Activated naive CD8-positive, alpha-beta T cell treated with anti-CD3 and anti-CD28 coated beads for 36 hours (primary cell): ENCODE data around the gene RHOJ. TPM values are rescaled to one million over a fixed set of nuclear protein-coding genes. Genes with fewer than 3 reads are reported as not detected.
"Not testable (repeated sequence)": the region's sequence is repeated elsewhere in the genome, so short reads cannot be mapped to it uniquely, and the experiment has no call there.

ENCODE experiments used
- DNase-seq: peaks from one replicate; pipeline ENCODE4 v3.0.0; 2021
- H3K27ac Mint-ChIP-seq: one replicate; pipeline ENCODE4 v1.8.0; 2022; ENCODE audit warnings: mild to moderate bottlenecking, moderate library complexity, mixed read lengths
- H3K27me3 Mint-ChIP-seq: one replicate; pipeline ENCODE4 v1.8.0; 2022; ENCODE audit warnings: mild to moderate bottlenecking, mixed read lengths
- H3K36me3 Mint-ChIP-seq: one replicate; pipeline ENCODE4 v1.8.0; 2021; ENCODE audit warnings: mild to moderate bottlenecking, mixed read lengths
- H3K4me1 Mint-ChIP-seq: one replicate; pipeline ENCODE4 v1.8.0; 2021; ENCODE audit warnings: mixed read lengths
- H3K4me3 Mint-ChIP-seq: one replicate; pipeline ENCODE4 v1.8.0; 2022; ENCODE audit warnings: mild to moderate bottlenecking, moderate library complexity, mixed read lengths
- H3K9me3 Mint-ChIP-seq: one replicate; pipeline ENCODE4 v1.8.0; 2022; ENCODE audit warnings: mixed read lengths
- total RNA-seq, 2 experiments: library from RNA; stranded (reverse); gene quantifications; one replicate each; pipeline ENCODE4 v1.2.3, GENCODE V29; 2021

Gene RHOJ
- total RNA-seq, 2 experiments from 2014 or later, result not detected

DNA sequence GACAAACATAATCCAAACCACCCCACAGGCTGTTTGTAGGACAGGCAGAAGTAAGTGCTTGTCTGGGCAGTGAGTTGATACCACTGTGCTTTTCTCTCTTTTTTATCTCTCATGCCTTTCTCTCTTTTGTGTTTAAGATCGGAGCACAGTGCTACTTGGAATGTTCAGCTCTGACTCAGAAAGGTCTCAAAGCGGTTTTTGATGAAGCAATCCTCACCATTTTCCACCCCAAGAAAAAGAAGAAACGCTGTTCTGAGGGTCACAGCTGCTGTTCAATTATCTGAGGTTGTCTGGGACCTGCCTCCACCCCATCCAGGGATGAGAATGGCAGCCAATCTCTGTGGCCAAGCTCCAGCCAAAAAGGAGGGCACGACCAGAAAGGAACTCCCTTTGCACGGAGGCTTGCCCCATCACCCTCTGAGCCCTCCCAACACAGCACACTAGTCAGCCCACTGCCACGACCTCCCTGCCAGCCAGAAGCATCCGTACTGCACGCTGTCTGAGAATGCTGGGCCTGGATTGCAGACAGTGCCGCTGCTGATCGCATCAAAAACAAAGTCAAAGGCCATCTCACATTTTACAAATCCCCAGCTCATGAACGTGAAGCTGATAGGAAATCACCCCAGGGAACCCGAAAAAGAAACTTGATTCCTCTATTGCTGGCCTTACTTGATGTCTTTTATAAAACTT is 86.6 kb downstream of the RHOJ start:
- Mint-ChIP-seq H3K27ac (no peak overlapping the region), H3K4me3 (no peak overlapping the region), H3K4me1 (peaks cover under 1% of the 10 kb centered on the region), H3K27me3 (peaks cover 15% of the 10 kb centered on the region), H3K36me3 (no peaks in the 10 kb centered on the region), H3K9me3 (no peaks in the 10 kb centered on the region)
- no peak for DNase-seq

DNA sequence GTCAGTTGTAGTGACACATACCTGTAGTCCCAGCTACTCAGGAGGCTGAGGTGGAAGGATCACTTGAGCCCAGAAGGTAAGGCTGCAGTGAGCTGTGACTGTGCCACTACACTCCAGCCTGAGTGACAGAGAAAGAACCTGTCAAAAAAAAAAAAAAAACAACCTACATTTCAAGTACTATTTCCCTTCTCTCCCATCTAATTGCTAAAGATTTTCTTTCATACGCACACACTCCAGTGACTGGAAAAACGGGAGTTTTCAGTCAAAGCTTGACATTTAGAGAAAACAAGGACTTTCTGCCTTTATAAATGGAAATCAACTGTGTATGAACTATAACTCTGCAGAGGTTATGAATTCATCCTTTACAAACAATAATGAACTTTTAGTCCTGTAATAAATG is 88.6 kb downstream of the RHOJ start:
- H3K4me1 Mint-ChIP-seq, result peaks cover 6% of the 10 kb centered on the region
- no peaks in the 10 kb centered on the region for H3K36me3 Mint-ChIP-seq
- DNase-seq, result no peak
- H3K27ac Mint-ChIP-seq, result no peak overlapping the region
- H3K9me3 Mint-ChIP-seq, result no peaks in the 10 kb centered on the region
- peaks cover 15% of the 10 kb centered on the region for H3K27me3 Mint-ChIP-seq
- H3K4me3 Mint-ChIP-seq, result no peak overlapping the region

DNA sequence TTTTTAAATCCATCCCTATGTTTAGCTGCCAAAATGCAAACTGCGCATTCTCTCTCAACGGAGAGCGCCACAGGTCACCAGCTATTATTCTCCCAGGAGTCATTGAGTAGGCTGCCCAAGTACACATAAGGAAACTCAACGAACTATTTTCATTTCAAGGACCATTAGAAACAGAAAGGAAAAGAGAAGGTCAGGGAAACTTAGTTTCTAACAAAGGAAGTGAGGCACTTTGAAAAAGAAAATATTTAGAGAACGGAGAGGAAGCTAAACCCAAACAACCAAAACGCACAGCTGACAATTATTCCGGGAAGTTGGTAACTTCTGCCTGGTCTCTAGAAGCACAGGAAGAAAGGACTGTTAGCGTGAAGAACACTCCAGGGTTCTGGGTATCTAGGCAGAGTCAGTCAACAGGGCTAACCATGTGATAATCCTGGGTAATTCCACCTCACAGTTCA is 91.0 kb downstream of the RHOJ start:
- no peak overlapping the region for H3K27ac Mint-ChIP-seq
- peaks cover 6% of the 10 kb centered on the region for H3K4me1 Mint-ChIP-seq
- H3K9me3 Mint-ChIP-seq, result no peaks in the 10 kb centered on the region
- H3K36me3 Mint-ChIP-seq, result no peaks in the 10 kb centered on the region
- H3K27me3 Mint-ChIP-seq, result peaks cover 25% of the 10 kb centered on the region
- DNase-seq, result no peak
- H3K4me3 Mint-ChIP-seq, result no peak overlapping the region

DNA sequence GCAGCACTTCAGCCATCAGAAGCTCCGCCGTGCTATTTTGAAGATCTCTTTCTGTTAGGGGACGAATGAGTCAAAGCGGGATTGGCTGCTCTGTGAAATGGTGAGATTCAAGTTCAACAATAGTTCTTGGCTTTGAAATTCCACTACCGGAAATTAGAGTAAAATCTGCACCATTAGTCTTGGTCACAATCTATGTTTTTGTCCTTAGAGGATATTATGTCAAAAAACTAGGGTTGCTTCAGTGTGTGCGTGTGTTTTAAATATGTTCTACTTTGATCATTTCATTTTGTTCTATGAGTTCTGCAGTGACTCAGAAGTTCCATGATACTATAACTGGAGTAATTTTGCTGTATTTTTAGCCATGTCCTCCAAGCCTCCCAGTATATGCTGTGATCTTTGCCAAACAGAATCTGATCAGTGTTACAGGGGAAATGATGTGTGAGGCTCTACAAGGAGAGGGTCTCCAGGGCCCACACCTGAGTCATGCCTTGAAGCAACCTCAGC is 91.9 kb downstream of the RHOJ start:
- Mint-ChIP-seq H3K4me1 (peaks cover 6% of the 10 kb centered on the region), H3K27ac (peak overlapping the region; percentile 17), H3K9me3 (no peaks in the 10 kb centered on the region), H3K4me3 (no peak overlapping the region), H3K36me3 (no peaks in the 10 kb centered on the region), H3K27me3 (peaks cover 22% of the 10 kb centered on the region)
- no peak for DNase-seq

DNA sequence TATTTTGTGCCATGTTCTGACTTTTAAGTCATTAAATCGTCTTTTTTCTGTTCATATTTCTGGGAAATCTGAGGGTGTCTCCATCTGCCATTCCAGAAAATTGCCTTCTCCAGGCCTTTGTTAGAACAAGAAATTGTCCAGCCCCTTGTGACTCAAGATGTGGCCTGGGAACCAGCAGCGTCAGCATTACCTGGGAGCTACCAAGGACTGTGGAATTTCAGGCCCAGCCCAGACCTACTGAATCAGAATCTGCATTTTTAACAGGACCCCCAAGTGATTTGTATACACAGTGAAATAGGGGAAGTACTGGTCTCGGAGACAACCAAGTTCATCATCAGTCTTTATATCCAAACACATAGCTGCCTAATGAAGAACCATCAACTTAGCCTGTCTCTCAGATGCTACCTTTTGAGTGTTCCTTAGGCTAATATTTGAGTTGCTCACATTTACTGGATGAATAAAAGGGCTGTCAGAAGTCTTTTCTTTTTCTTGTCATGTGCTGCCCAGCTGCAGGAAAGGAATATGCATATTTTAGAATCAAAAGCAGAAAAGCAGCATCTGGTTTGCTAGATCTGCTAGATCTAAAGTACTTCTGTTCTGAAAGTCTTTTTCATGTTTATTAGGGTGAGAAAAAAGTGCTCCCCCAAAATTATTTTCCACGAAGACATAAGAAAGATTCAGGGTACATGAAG is 93.3 kb downstream of the RHOJ start:
- peaks cover 30% of the 10 kb centered on the region for H3K27me3 Mint-ChIP-seq
- DNase-seq, result no peak
- H3K27ac Mint-ChIP-seq, result no peak overlapping the region
- H3K9me3 Mint-ChIP-seq, result no peaks in the 10 kb centered on the region
- peaks cover 6% of the 10 kb centered on the region for H3K4me1 Mint-ChIP-seq
- no peak overlapping the region for H3K4me3 Mint-ChIP-seq
- H3K36me3 Mint-ChIP-seq, result no peaks in the 10 kb centered on the region

DNA sequence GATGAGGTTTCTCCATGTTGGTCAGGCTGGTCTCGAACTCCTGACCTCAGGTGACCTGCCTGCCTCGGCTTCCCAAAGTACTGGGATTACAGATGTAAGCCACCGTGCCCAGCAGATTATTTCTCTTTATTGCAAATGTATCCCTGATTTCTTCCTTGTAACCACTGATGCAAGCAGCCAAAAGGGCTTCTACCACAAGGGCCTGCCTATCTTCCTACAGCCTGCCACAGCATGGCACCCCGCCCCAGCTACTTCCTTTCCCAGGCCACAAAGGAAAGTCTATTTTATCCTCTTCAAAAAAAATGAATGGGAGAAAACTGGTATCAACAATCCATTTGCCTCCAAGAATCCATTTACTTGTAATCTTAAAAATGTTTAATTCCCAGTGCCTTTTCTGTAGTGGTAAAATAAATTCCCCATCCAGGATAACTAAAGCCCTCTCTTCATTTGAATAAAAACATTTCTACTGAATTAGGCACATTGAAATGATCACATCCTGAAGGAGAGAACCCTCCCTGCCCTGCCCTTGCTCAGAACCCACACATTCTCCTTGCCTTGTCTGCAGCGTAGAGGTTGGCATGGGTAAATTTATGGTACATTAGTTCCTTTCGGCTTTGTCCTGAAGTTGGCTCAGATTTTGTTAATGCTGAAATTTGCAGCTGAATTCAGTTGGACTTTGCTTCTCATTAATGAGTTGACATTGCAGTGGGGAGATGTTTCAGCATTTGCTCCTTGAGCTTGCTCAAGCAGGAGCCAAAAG is 95.3 kb downstream of the RHOJ start:
- H3K36me3 Mint-ChIP-seq, result no peaks in the 10 kb centered on the region
- H3K27ac Mint-ChIP-seq, result no peak overlapping the region
- peaks cover 6% of the 10 kb centered on the region for H3K4me1 Mint-ChIP-seq
- H3K9me3 Mint-ChIP-seq, result no peaks in the 10 kb centered on the region
- H3K4me3 Mint-ChIP-seq, result no peak overlapping the region
- no peak for DNase-seq
- peaks cover 28% of the 10 kb centered on the region for H3K27me3 Mint-ChIP-seq

DNA sequence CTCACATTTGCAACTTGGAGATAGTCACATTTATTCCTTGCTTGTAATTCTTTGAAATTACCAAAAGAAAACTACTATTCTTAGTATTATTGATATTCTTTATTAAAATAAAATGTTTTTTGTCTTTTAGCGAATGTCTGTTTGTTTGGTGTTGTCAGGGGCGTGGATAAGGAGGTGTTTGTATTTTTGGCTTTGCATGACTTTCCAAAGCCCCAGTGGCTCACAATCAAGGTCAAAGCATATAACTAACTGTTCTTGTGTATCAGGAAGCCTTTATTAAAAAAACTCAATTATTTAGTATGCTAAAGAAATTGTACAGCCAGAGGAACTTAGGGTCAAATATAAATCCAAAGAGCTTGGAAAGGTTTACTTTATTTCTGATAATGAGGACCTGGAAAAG is 96.6 kb downstream of the RHOJ start:
- Mint-ChIP-seq H3K9me3 (no peaks in the 10 kb centered on the region), H3K4me1 (peaks cover 6% of the 10 kb centered on the region), H3K4me3 (no peak overlapping the region), H3K27ac (no peak overlapping the region), H3K36me3 (no peaks in the 10 kb centered on the region), H3K27me3 (peaks cover 28% of the 10 kb centered on the region)
- DNase-seq, result no peak

DNA sequence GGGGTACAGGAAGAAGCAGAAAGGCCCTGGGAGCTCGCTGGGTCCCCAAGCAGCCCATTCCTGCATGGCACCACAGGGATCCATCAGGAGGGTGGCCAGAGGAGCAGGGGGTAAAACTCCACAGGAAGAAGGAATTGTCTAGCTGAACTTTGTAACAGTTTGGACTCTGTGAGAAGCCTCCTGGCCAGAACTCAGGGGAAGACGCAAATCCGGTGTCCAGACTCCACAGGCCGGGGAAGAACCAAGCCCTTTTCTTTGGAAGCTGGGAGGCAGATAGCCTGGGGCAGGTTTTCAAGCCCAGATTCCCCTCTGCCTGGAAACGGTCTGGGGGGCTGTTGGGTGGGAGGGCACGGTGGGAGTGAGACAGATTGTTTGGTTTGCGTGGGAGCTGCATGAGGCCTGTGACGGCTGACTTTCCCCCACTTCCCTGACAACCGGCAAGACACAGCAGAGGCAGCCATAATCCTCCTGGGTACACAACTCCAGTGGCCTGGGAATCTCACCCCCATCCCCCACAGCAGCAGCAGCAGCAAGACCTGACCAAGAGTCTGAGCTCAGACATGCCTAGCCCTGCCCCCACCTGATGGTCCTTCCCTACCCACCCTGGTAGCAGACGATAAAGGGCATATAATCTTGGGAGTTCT is 97.8 kb downstream of the RHOJ start:
- no peaks in the 10 kb centered on the region for H3K9me3 Mint-ChIP-seq
- H3K27ac Mint-ChIP-seq, result no peak overlapping the region
- no peaks in the 10 kb centered on the region for H3K4me1 Mint-ChIP-seq
- H3K36me3 Mint-ChIP-seq, result no peaks in the 10 kb centered on the region
- no peak overlapping the region for H3K4me3 Mint-ChIP-seq
- peaks cover 28% of the 10 kb centered on the region for H3K27me3 Mint-ChIP-seq
- DNase-seq, result no peak

DNA sequence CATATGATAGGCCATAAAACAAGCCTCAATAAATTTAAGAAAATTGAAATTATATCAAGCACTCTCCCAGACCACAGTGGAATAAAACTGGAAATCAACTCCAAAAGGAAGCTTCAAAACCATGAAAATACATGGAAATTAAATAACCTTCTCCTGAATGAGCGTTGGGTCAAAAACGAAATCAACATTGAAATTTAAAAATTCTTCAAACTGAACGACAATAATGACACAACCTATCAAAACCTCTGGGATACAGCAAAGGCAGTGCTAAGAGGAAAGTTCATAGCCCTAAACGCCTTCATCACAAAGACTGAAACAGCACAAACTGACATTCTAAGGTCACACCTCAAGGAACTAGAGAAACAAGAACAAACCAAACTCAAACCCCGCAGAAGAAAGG is 100.2 kb downstream of the RHOJ start:
- not testable (repeated sequence) for H3K36me3 Mint-ChIP-seq, H3K4me3 Mint-ChIP-seq, DNase-seq, H3K4me1 Mint-ChIP-seq, H3K9me3 Mint-ChIP-seq, H3K27ac Mint-ChIP-seq
- H3K27me3 Mint-ChIP-seq, result peaks cover 29% of the 10 kb centered on the region

DNA sequence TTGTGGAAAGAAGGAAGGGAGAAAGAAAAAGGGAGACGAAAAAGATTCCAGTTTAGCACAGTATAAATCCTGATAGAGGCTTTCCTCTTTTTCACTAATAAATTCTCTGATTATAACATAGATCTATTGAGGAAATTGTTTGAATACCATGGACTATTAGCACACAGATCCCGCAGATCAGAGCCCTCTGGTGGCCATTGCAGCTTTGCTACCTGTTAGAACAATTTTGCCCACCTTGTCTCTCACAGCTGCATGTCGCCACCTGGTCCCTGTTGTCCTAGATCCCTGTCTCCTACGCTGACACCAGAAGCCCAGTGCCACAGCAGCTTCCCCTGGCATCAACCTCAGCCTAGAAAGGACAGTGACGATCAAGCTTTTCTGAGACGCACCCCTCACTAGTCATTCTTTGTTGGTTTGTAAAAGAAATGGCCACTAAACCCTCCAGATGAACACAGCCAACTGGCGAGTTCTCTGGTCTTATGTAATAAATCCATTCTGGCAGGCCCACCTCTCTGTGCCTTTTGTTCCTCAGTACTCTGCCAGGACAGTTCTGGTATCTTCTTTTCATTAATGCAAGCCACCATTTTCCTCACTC is 104.6 kb downstream of the RHOJ start:
- H3K4me1 Mint-ChIP-seq, result no peaks in the 10 kb centered on the region
- no peaks in the 10 kb centered on the region for H3K9me3 Mint-ChIP-seq
- H3K27ac Mint-ChIP-seq, result no peak overlapping the region
- no peaks in the 10 kb centered on the region for H3K36me3 Mint-ChIP-seq
- DNase-seq, result no peak
- H3K4me3 Mint-ChIP-seq, result no peak overlapping the region
- peaks cover 8% of the 10 kb centered on the region for H3K27me3 Mint-ChIP-seq

DNA sequence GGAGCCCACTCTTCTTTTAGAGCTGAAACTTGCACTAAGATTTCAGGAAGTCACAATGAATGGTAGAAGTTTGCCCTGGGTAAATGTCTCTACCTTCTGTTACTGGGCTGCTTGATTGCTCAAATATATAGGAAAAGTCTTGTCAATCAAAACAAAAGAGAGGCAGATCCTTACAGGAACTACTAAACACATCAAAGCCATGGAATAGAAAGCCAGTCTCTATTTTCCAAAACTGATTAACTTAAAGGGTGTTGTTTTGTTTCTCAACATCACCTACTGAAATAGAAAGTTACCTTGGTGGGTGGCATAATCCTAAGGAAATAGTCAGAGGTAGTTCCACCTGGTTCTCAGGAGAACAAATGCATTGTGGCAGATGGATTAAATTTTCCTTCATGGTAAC is 114.6 kb downstream of the RHOJ start, which contains the start of gene GPHB5:
TSS of gene GPHB5 (minus strand) at position 101 of the 400 bp plus-strand sequence. CDS start 1,086 bp downstream, outside the sequence.
- Mint-ChIP-seq H3K4me1 (peaks cover 1% of the 10 kb centered on the region), H3K36me3 (no peaks in the 10 kb centered on the region), H3K27me3 (peaks cover 40% of the 10 kb centered on the region), H3K9me3 (no peaks in the 10 kb centered on the region), H3K4me3 (no peak within 1 kb of the TSS), H3K27ac (no peak within 1 kb of the TSS)
- DNase-seq, result no peak

DNA sequence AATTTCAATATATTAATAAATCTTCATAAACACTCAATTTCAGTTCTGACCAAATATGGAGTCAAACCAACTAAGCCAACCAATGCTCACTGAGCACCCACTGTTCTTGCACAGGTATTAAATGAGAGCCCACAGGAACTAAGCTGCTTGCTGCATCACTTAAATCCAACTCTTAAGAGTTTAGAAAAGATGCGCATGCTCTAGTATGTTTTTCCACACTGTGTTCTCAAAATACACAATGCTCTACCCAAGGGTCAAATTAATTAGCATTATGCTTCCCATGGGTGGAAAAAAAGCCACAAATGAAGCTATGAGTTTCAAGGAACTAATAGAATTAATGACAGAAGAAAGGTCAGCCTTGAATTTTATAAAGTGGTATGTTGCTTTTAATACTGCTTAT is 118.2 kb downstream of the RHOJ start:
- no peaks in the 10 kb centered on the region for H3K9me3 Mint-ChIP-seq
- peaks cover 1% of the 10 kb centered on the region for H3K4me1 Mint-ChIP-seq
- H3K4me3 Mint-ChIP-seq, result no peak overlapping the region
- peaks cover 17% of the 10 kb centered on the region for H3K27me3 Mint-ChIP-seq
- H3K27ac Mint-ChIP-seq, result no peak overlapping the region
- H3K36me3 Mint-ChIP-seq, result no peaks in the 10 kb centered on the region
- no peak for DNase-seq

DNA sequence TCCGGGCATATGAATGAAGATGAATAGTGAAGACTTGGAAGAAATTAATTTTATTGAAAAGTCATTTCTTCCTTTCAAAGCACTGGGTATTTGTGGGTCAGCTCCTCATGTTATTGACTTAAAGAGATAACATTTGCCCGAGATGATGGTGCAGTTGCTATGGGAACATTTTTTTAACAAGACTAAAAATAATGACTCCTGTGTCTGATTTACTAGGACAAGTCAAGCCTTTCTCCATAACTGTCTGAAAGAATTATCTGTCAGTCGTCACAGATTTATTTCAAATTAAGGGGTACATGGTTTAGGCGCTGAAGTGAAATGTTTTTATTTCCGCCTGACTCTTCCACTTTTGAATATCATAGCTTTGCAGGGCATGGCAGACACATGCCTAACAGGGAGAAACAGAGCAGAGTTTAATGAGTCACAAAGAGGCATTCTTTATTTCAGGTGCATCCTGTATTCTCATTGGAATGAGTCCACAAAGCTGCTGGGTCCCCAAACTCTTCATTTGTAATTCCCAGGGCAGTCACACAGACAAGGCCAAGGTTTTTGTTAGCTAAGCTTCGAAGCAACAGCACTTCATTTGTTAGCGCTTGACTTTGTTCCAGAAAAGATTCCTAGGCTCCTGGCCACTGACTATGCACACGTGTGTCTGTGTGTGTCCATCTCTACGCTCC is 118.8 kb downstream of the RHOJ start:
- DNase-seq, result no peak
- Mint-ChIP-seq H3K36me3 (no peaks in the 10 kb centered on the region), H3K4me3 (no peak overlapping the region), H3K27ac (no peak overlapping the region), H3K9me3 (no peaks in the 10 kb centered on the region), H3K27me3 (peaks cover 17% of the 10 kb centered on the region), H3K4me1 (peaks cover 1% of the 10 kb centered on the region)

DNA sequence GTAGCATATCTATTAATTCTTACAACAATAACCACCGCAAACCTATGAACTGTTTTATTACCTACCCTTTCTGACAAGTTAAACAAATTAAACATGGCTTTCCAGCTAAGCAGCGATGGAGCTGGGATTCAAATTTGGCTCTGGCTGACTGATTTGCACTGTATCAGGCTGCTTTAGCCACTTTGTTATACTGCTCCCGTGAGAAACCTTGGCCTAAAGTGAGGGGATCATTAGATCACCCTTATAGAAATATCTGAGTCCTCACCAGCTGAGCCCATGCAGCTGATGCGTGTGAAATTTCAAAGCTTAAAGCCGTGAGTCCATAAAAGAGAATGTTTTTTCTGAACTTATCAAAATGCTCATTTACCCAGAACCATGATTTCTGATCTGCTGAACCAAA is 122.6 kb downstream of the RHOJ start:
- Mint-ChIP-seq H3K4me3 (no peak overlapping the region), H3K36me3 (no peaks in the 10 kb centered on the region), H3K4me1 (no peaks in the 10 kb centered on the region), H3K27ac (no peak overlapping the region), H3K27me3 (peaks cover 18% of the 10 kb centered on the region), H3K9me3 (no peaks in the 10 kb centered on the region)
- DNase-seq, result no peak
